ENCODE results near the gene NDOR1.

NDOR1 gene

DNA sequence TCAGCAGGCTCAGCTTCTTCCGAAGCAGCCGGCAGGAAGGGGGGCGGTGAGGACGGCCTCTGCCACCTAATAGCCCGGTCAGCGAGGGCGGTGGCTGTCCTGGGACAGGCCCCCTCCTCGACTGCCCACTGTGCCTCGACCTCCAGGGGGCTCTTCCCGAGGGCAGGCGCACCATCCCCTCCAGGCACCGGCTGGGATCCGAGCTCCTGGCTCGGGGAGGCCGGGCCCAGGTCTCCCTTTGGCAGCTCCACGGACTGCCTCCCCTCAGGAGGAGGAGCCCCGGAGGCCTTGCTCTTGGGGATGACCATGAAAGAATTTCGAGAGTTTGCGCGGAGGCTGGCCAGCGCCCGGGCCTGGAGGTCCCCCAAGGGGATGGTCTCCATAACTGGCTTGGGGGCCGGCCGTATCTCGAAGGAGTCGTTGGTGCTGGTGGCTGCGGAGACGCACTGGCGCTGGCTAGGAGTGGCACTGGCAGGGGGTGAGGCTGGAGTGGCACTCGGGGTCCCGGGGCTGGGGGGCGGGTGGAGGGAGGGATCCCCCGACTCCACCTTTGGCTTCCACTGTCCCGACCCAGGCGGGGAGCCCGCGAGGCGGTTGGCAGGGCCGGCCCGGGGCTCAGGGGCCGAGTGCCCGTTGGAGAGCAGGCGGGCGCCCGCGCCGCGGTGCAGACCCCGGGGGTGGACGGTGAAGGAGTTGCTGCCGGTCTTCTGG, 5.9 kb upstream of the NDOR1 start:
- no peak for DNase-seq

DNA sequence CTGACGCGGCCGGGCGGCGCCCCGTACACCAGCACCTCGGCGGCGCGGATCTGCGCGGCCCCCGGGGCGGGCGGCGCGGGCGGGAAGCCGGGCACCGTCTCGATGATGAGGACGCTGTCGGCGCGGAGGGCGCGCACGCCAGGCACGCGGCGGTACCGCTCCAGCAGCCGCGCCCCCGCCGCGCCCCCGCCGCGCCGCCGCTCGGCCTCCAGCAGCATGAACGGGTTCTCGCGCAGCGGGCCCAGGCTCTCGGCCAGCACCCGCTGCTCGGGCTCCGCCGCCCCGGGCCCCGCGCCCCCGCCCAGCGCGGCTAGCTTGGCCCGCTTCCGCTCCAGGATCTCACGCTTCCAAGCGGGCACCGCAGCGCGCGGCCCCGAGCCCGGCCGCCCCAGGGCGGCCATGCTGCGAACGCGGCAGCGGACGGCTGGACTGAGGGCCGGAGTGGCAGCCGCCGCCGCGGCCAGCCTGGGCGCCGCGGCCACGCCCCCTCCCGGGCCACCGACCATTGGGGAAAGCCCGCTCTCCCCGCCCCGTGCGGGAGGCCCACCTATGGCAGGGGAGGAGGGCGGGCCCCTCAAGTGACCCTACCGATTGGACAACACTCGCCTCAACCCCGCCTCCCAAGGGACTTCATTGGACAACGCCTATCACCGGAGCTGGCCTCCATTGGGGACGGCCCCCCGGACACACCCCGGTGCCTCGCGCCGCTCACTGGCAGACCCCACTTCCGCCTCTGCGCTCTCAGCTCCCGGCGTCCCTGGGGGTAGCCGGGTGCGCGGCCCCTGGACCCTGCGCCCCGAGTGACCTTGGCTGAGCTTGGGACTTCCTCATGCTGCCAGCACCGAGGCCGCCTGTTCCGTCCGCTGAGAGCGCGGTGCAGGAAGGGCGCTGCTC, 4.9 kb upstream of the NDOR1 start, which contains the start of gene TPRN:
Gene TPRN, minus strand, starts transcription at position 431 of the 894 bp plus-strand sequence. Its CDS starts 30 bp downstream, at position 401.
- DNase-seq = peak; percentile 98 to 99

DNA sequence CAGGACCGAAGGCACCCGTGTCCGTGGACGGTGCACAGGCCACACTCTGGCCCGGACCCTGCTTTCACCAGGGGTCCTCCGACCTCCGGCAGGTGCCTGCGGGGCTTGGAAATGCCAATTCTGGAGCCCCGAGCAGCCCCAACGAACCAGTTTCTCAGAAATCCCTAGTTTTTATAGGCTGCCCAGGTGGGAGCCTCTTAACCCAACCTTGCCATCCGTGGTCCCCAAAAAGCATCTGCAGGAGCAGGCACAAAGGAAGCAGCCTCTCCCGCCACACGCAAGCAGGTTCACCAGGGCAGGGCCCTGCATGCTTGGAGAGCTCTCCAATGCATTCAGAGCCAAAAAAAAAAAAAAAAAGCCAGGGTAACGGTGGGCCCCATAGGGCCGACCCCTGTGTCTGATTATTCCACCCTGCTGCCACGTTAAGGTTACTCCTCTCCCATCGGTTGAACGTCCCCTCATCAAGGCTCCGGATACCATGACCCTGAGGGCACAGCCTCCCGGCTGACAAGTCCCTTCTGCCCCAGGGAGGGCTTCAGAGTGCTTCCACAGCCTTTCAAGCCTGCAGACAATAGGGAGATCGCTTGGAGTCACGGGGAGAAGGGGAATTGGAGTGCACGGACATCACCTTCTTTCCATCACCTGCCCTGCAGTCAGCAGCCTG, 4.2 kb upstream of the NDOR1 start:
- DNase-seq = no peak

DNA sequence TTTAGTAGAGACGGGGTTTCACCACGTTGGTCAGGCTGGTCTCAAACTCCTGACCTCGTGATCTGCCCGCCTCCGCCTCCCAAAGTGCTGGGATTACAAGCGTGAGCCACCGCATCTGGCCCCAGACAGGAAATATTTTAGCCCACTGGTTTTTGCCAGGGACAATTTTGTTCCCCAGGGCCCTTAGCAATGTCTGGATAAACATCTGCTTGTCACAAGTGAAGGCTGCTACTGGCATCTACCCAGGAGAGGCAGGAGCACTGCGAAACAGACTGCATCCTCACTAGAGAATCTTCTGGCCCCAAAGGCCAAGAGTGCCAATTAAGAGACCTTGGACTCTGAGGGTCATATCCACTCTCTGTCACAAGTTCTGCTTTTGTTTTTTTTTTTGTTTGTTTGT, 2.5 kb upstream of the NDOR1 start:
- no peak for DNase-seq

DNA sequence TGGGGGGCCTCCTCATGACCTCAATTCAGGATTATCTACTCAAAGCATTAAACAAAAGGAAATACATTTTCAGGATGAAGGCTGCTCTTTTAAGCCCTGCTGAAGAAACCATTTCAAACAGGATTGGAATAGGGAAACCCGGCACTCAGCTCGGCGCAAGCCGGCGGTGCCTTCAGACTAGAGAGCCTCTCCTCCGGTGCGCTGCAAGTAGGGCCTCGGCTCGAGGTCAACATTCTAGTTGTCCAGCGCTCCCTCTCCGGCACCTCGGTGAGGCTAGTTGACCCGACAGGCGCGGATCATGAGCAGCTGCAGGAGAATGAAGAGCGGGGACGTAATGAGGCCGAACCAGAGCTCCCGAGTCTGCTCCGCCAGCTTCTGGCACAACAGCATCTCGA, 772 bp upstream of the NDOR1 start:
- no peak for DNase-seq

DNA sequence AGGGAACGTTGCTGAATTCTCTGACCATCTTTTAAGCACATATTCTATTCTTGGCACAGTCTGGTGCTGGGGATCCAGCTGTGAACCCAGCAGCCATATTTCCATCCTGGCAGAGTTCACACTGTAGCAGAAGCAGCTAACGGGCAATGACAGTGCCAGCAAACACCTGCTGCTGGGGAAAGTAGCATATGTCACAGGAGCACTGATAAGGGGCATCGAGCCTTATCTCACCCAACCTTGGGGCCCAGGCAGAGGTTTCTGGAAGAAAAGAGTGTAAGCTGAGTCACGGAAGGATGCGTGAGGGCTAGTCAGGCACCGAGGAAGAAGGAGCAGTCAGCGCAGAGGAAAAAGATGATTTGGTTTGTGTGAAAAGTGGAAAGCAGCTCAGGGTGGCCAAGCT, 1.1 kb downstream of the NDOR1 start:
- no peak for DNase-seq

DNA sequence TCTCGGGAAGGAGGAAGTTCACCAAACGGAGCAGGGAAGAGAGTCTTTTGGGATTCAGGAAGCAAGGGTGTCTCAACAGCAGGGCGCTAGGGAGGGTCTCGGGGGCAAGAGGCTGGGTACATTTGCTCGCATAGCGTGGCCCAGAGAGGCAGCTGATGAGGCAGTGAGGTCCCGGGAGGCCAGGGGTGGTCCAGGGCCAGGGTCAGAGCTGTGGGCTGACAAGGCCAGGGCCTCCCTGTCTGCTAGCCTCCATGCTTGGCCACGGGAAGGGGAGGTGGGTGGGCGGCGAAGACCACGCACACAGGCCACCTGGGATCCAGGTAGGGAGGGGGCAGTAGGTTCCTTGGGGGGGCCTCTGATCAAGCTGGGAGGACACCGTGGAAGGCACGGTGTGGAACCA, 6.0 kb downstream of the NDOR1 start:
- DNase-seq = no peak

DNA sequence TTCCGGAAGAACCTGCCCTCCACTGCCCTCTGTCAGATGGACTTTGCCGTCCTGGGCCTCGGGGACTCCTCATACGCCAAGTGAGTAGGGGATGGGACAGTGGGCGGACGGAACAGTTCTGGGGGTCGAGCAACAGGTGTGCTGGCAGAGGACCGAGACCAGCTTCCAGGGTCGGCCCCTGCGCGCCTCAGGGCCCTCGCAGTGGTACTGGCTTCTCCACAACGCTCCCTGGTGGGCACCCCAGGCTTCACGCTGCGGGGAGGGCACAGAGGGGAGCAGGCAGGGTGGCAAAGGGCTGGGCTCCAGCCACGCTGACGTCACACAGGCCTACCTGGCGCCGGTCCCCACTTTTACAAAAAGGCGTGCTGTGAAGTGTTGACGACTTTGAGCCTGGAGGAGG, 7.0 kb downstream of the NDOR1 start:
- no peak for DNase-seq

DNA sequence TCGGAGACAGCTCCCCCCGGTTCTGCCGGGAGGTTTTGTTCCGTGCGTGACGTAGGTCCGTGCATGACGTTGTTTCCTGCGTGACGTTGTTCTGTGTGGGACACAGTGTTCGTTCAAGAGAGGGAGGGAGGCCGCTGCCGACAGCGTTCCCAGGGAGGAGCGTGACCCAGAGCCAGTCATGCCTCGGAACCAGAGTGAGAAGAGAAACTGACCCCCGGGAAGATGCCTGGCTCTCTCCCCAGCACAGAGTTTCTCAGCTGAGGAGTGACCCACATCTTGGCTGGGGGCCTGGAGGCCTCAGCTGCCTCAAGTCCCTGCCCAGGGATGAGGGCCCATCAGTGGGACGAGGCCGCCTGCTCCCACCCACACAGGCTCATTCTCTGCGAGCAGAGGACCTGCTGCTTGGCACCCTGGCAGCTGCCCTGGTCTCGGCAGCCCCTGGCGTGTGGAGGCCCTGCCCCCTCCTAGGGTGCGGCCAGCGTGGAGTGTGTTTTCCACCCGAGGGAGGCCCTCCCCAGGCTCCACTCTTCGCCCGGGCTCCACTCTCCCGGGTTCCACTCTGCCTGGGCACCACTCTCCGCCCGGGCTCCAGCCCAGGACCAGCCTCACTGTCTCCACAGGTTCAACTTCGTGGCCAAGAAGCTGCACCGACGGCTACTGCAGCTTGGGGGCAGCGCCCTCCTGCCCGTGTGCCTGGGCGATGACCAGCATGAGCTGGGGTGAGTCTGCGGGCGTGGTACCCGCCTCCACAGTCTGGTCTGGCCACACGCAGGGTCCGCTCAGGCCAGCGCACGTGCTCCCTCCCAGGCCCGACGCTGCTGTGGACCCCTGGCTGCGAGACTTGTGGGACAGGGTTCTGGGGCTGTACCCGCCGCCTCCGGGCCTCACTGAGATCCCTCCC, 7.9 kb downstream of the NDOR1 start:
- DNase-seq = no peak

DNA sequence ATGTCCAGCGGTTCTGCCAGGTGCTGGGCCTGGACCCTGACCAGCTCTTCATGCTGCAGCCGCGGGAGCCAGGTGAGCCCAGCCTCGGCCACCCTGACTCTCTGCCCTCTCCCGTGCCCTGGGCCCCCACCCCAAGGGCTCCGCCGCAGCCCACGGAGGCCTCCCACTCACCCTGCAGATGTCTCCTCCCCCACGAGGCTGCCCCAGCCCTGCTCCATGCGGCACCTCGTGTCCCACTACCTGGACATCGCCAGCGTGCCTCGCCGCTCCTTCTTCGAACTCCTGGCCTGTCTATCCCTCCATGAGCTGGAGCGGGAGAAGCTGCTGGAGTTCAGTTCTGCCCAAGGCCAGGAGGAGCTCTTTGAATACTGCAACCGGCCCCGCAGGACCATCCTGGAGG, 9.1 kb downstream of the NDOR1 start:
- DNase-seq = no peak

DNA sequence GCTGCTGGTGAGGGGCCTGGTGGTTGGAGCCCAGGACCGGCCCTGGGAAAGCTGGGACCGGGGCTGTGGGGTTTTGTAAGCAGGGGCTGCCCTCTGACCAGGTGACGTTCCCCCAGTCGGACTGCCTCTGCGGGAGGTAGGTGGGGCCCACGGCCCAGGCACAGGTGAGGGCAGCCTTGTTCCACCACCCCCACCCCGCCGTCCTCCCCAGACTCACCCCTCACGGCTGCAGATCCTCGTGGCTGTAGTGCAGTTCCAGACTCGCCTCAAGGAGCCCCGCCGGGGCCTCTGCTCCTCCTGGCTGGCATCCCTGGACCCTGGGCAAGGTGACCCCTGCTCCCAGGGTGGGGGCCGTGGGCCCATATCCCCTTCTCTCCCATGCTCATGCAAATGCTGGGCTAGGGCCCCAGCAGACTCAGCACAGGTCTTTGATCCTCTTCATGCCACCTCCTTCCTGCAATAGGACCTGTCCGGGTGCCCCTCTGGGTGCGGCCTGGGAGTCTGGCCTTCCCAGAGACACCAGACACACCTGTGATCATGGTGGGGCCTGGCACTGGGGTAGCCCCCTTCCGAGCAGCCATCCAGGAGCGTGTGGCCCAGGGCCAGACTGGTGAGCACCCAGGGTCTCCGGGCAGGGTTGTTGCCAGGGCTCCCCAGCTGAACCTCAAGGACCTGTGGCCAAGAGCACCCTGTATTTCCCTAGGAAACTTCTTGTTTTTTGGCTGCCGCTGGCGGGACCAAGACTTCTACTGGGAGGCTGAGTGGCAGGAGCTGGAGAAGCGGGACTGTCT, 9.9 kb downstream of the NDOR1 start:
- DNase-seq = no peak

DNA sequence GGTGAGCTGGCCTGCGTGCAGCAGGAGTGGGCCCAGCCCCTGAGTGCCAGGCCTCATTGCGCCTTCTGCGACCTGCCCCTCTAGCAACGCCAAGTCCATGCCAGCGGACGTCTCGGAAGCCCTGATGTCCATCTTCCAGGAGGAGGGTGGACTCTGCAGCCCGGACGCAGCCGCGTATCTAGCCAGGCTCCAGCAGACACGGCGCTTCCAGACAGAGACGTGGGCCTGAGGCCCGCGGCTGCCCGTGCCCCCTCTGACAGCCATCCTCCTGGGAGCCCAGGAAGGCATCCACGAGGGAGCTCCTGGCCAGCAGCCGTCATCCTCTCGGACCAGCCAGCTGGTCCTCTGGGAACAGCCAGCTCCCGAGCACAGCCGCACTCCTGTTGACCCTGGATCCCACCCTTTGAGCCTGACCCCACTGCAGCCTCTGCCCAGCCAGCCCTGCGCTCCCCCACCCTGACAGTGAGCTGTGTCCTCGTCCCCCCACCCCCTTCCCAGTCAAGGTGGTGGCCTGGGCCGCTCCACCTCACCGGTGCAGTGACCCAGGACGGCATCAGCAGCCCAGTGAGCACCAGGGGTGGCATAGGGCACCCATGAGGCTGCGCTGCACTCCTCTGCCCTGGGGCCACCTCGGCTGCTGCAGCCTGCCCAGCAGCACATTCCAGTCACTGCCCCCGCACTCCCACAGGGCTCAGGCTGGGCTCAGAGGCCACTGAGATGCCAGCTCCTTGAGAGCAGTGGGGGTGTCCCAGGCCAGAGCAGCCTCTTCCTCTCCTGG, 10.9 kb downstream of the NDOR1 start:
- no peak for DNase-seq

DNA sequence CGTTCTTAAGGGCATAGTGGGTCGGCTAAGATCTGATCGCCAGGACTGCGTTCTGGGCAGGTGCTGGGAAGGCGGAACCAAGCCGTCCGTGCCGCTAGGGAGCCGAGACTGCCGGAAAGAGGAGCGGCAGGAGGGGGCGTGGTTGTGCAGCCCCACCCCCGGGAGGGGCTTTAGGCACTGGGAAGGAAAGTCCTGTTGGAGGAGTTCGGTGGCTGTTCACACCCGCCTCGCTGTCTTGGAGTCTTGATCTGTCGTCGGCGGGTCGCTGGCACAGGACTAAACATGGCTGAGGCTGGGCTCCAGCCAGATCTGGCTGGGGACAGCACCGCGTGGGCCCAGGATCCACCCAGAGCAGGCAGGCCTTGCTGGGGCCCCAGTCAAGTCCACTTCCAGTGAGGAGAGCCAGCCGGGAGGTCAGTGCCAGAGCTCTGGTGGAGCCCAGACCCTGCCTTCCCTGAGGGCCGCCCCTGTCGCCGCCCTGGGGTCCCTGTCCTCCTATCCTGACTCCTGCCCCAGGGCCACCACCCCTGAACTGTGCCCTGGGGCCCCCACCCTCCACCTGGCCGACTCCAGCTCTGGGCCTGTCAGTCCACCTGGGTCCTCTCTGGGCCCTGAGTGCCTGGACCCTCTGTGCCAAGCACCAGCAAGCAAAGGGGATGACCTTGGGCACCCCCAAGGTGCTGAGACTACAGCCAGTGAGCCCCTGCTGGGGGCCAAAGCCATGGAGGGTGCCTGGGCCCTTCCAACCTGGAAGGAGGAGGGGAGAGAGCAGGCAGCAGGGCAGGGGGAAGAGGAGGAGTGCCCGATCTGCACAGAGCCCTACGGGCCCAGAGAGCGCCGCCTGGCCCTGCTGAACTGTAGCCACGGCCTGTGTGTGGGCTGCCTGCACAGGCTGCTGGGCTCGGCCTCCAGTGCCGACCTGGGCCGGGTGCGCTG, 12.0 kb downstream of the NDOR1 start:
- no peak for DNase-seq

DNA sequence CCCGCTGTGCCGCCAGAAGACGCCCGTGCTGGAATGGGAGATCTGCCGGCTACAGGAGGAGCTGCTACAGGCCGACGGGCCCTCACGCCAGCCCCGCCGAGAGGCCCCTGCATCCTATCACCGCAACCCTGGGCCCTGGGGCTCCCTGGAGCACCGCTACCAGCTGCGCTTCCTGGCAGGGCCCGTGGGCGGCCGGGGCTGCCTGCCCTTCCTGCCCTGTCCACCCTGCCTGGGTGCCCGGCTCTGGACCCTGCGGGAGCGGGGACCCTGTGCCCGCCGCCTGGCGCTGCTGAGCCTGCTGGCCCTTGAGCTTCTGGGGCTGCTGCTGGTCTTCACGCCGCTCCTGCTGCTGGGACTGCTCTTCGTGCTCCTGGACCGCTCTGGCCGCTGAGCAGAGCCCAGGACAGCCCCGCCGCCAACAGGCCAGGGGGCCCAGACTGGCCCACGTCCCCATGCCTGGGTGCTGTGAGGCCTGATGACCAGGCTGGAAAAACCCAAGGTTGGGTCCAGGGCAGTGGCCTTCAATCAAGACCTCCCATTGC, 12.8 kb downstream of the NDOR1 start:
- DNase-seq = no peak

DNA sequence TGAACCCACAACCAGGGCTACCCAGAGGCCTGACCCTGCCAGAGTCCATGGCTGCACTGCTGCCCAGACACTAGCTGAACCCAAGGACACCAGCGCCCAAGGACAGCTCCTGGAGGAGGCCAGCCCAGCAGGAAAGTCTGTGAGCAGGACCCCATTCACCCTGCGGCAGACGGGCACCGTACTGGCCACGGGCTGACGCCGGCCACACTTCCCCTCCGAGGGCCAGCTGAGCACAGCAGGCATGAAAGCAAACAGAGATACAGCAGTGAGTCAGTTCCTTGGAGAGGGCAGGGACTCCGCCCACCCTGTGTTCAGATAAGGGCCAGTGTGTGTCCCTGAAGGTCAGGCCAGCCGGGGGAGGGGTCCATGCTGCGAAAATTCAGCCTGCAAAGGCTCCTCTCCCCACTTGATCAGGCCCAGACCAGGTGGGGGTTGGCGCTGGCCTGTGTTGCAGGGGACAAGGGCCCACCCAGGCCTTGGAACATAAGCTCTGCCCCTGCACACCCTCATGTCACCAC, 13.3 kb downstream of the NDOR1 start:
- DNase-seq = no peak

DNA sequence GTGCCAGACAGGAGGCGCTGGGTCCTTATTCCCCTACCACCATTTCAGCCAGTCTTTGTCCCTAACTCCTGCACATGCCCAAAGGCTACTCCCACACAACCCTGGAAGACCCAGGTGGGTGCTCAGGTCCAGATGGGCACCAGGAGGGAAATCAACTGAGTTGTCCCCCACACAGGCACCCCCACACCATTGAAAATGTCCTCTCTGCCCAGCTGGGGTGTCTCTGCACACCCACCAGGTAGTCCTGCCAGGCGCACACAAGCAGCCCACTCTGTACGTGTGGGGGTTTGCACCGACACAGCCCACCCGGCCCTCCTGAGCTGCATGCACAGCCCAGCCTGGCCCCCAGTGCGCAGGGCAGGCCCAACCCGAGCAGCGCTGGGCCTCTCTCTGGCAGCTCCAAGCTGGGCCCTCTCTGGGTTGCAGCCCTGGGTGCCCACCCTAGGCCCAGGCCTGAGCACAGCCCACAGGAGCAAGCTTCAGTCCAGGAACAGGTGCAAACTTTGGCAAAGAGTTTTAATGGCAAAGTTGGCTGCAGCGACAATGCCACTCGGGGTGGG, 14.3 kb downstream of the NDOR1 start:
- no peak for DNase-seq

DNA sequence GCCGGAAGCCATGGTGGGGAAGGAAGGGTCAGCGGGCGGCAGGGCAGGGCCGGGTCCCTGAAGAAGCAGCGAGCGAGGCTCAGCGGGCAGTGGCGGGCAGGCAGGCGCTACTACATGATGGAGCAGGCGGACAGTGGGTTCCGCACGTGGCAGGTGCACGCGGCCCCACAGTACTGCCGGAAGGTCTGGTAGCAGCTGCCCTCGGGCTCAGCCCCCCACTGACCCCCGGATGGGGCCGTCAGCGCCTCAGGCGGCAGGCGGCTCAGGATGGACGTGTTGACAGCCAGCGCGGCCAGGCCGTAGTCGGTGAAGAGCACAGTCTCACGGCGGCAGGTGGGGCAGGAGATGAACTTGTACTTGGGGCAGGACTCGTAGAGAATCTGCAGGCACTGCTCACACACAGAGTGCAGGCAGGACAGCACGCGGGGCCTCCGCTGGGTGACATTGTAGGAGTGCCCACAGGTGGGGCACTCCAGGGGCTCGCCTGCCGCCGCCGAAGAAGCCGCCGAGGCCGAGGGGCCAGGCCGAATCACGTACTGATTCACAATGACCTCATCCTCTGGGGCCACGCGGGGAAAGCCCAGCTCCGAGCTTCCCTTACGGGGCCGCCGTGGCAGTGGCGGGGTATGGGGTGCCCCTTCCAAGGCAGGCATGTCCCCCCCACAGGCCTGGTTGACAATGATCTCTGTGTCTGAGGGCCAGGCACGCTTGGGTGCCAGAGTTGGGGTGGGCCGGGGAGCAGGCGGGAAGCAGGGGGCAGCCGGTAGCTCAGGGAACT, 15.0 kb downstream of the NDOR1 start:
- no peak for DNase-seq

DNA sequence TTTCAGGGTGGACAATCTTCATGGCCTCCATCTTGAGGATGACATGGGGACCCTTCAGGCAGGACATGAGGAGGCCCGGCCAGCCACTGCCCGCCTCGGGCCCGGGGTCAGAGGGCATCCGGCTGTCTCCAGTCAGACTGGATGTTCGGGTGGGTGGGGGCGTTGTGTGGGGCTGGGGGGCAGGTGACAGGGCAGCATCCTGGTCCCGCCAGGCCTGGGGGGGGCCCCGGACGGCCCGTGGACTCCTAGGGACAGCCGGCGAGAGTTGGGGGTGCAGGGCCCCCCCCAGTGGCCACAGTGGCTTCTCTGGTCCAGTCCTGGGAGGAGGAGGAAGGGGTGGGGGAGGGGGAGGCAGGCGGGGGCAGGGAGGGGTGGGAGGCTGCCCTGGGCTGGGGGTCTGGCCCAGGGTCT, 15.6 kb downstream of the NDOR1 start:
- no peak for DNase-seq
